ENCODE data around the gene MYBBP1A.

- no peak for TF ChIP-seq CTCF (IDR thresholded peaks at IDR 0.05)
- no peak for TF ChIP-seq POLR2A (IDR thresholded peaks at IDR 0.05)
Measured at GRCh38 chr17:4501295-4501949, 53.8 kb downstream of the MYBBP1A start.
